Stomach (tissue), 4 donors: ENCODE results near the gene HOXD3.

Source experiments
- CTCF ChIP-seq, 7 experiments: fragments of 450-650 bp in 4 of 7; fragments of 200-600 bp in 3 of 7; sonication (generic) in 3 of 7; IDR thresholded peaks; one replicate each; pipeline ENCODE4 v1.5.1; 2016 to 2019; ENCODE audit warnings: antibody characterized with exemption in 7 of 7, control low read depth in 2 of 7, mild to moderate bottlenecking in 1 of 7
- POLR2AphosphoS5 ChIP-seq, 3 donors: sonication (generic); formaldehyde crosslinking; IDR thresholded peaks; one replicate each; pipeline ENCODE4 v1.6.1; 2016; ENCODE audit warnings: antibody characterized with exemption in 3 of 3

DNA sequence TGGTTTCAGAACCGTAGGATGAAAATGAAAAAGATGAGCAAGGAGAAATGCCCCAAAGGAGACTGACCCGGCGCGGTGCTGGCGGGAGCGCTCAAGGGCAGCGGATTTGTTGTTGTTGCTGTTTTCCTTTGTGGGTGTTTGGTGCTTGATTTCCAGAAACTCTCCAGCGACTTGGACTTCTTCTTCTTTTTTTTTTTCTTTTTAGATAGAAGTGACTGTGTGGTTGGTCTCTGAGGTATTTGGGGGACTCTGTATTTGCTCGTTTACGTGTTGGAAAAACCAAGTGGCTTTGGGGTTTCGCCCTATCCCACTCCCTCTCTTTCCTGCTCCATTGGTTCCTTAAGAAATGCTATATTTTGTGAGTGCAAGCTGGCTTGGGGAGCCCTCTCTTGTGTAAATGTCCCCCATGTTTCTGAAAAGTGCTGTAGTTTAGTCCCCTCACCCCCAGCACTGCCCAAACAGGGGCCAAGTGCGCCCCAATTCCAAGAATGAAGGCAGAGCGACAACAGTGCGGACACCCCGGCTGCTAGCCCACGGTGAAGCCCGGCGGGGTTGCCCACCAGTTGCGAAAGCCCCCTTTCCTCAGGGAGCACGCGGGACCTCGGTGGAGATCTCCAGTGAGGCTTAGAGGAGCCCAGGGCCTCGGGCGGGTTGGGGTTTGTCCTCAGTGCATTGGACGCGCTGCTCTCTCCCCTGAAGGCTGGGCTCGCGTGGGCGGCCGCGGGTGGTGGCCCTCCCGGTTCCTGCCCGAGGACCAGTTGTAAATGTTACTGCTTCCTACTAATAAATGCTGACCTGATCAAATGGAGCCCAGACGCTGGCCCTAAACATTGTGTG lies 32.8 kb upstream of the HOXD3 start:
- TF ChIP-seq CTCF (IDR thresholded peaks at IDR 0.05) (no peak), POLR2AphosphoS5 (IDR thresholded peaks at IDR 0.05) (no peak)
